Right renal pelvis (tissue), 4 donors: ENCODE data around the gene ADAMTS13. TPM values are rescaled to one million over a fixed set of nuclear protein-coding genes. Genes with fewer than 3 reads are reported as not detected.

Source experiments
- DNase-seq, 4 donors: peaks; one replicate each; pipeline ENCODE4 v3.0.0-alpha.2; 2013; ENCODE audit warnings: low read depth in 4 of 4, low spot score in 3 of 4, missing footprints in 1 of 4
- polyA plus RNA-seq, 4 donors: library from polyadenylated mRNA; unstranded; fragments of 120-200 nt; gene quantifications; one replicate each; pipeline ENCODE4 v1.2.1, GENCODE V29; 2013; ENCODE audit not compliant: insufficient read length in 4 of 4

Gene ADAMTS13
- polyA plus RNA-seq, 4 donors: 6.6 to 12.0 (median 8.8) TPM

- DNase-seq: no peak
Observed at GRCh38 chr9:133485531-133486260, 63.5 kb downstream of the ADAMTS13 start.

GRCh38 chr9:133487331-133487725 is 65.2 kb downstream of the ADAMTS13 start:
- DNase-seq: no peak

GRCh38 chr9:133488686-133489252 is 66.6 kb downstream of the ADAMTS13 start:
- DNase-seq: no peak

- DNase-seq: no peak
Observed at GRCh38 chr9:133489253-133490190, 67.4 kb downstream of the ADAMTS13 start.

- DNase-seq: no peak
Observed at GRCh38 chr9:133490201-133490681, 68.1 kb downstream of the ADAMTS13 start.

GRCh38 chr9:133490865-133491655 is 68.9 kb downstream of the ADAMTS13 start:
- DNase-seq: no peak

- DNase-seq: no peak
Observed at GRCh38 chr9:133491656-133491925, 69.4 kb downstream of the ADAMTS13 start.

- no peak for DNase-seq
Observed at GRCh38 chr9:133492061-133493021, 70.2 kb downstream of the ADAMTS13 start.

GRCh38 chr9:133493428-133493827 is 71.3 kb downstream of the ADAMTS13 start:
- no peak for DNase-seq

- no peak for DNase-seq
Observed at GRCh38 chr9:133493845-133494540, 71.8 kb downstream of the ADAMTS13 start.

GRCh38 chr9:133494636-133495326 is 72.6 kb downstream of the ADAMTS13 start:
- no peak for DNase-seq

- DNase-seq: no peak
Observed at GRCh38 chr9:133495327-133496293, 73.4 kb downstream of the ADAMTS13 start.

GRCh38 chr9:133496861-133497842 is 75.0 kb downstream of the ADAMTS13 start:
- no peak for DNase-seq

GRCh38 chr9:133499132-133499891 is 77.1 kb downstream of the ADAMTS13 start:
- DNase-seq: no peak

GRCh38 chr9:133499892-133500270 is 77.7 kb downstream of the ADAMTS13 start:
- DNase-seq: no peak
